ENCODE data around the gene PLCB3. TPM values are rescaled to one million over a fixed set of nuclear protein-coding genes. Genes with fewer than 3 reads are reported as not detected.

PLCB3 gene
- total and polyA plus RNA-seq, 2 of the 13 experiments (the other 11 are each of a cell fraction or from before 2014, with no cell fraction given) = 7.5 to 13.8 TPM

DNA sequence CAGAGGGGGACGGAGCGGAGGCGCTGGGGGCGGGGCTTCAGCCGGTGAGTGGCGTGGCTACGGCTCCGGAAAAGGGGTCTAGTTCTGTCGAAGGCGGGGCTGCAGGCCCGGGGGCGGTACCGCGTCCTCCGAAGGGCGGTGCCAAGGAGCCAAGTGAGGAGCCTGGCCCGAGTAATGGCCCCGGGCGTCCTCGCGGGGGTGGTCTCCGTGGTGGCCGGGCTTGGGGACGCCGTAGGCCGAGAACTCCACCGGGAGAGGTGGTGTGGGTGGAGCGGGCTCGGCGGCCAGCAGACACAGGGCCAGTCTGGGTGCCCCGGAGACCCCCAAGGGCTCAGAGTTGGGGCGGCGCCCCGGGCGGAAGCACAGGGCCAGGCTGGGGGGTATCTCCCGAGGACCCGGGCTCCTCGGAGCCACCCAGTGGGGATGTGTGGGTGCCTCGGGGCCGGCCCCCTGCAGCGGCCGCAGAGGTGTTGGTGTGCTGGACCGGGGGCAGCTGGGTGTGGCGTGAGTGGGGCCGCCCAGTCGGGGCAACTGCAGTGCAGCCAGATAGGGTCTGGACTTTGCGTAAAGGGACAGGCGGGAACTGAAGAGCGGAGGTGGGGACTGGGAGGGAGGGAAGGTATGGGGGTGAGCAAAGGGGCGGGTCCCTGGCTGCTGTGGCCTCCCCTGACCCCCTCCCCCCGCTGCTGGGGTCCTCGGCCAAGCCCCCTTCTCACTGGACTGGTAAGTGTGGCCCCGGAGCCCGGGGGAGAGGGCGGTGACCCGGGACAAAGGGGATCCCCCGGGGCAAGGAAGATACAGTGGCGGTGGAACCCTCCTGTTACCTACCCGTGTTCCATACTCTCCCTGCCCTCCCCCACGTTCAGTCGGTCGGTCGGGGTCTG, 9.6 kb upstream of the PLCB3 start (continued):
- TF ChIP-seq ZNF772 (CRISPR knock-in tag; IDR thresholded peaks at IDR 0.05) (0 out of 2 replicates have a peak, but pooled peaks have one; percentile 29), RNF2 (conservative IDR thresholded peaks at IDR 0.05; ENCODE audit: low read depth) (no peak), TFE3 (CRISPR knock-in tag; IDR thresholded peaks at IDR 0.05) (peak; percentile 37; the same call in 1 of the 2 replicates), POLR2AphosphoS5 (IDR thresholded peaks at IDR 0.05; ENCODE audit: low read depth, low read length) (peak; percentile 73; the same call in 1 of the 2 replicates), ZNF564 (CRISPR knock-in tag; IDR thresholded peaks at IDR 0.05) (0 out of 2 replicates have a peak, but pooled peaks have one; percentile 31), ZFP90 (CRISPR knock-in tag; IDR thresholded peaks at IDR 0.05; ENCODE audit: borderline replicate concordance) (no peak), HMG20B (CRISPR knock-in tag; conservative IDR thresholded peaks at IDR 0.05) (no peak), KDM5B (CRISPR knock-in tag; IDR thresholded peaks at IDR 0.05; ENCODE audit: borderline replicate concordance) (0 out of 2 replicates have a peak, but pooled peaks have one; percentile 4), KDM2A (CRISPR knock-in tag; IDR thresholded peaks at IDR 0.05; ENCODE audit: borderline replicate concordance, low read depth) (peak; percentile 64), ZBTB38 (CRISPR knock-in tag; IDR thresholded peaks at IDR 0.05) (0 out of 2 replicates have a peak, but pooled peaks have one; percentile 31), HDAC2 (CRISPR knock-in tag; IDR thresholded peaks at IDR 0.05) (no peak), ZNF570 (CRISPR knock-in tag; IDR thresholded peaks at IDR 0.05; ENCODE audit: borderline replicate concordance) (no peak)
- TF ChIP-seq, protein P1, sequence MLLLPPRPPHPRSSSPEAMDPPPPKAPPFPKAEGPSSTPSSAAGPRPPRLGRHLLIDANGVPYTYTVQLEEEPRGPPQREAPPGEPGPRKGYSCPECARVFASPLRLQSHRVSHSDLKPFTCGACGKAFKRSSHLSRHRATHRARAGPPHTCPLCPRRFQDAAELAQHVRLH (CRISPR knock-in tag; IDR thresholded peaks at IDR 0.05; ENCODE audit: borderline replicate concordance, low read depth) = 0 out of 2 replicates have a peak, but pooled peaks have one; percentile 26
- TF ChIP-seq, protein P2, sequence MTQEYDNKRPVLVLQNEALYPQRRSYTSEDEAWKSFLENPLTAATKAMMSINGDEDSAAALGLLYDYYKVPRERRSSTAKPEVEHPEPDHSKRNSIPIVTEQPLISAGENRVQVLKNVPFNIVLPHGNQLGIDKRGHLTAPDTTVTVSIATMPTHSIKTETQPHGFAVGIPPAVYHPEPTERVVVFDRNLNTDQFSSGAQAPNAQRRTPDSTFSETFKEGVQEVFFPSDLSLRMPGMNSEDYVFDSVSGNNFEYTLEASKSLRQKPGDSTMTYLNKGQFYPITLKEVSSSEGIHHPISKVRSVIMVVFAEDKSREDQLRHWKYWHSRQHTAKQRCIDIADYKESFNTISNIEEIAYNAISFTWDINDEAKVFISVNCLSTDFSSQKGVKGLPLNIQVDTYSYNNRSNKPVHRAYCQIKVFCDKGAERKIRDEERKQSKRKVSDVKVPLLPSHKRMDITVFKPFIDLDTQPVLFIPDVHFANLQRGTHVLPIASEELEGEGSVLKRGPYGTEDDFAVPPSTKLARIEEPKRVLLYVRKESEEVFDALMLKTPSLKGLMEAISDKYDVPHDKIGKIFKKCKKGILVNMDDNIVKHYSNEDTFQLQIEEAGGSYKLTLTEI (CRISPR knock-in tag; conservative IDR thresholded peaks at IDR 0.05) = no peak
- TF ChIP-seq, protein P3, sequence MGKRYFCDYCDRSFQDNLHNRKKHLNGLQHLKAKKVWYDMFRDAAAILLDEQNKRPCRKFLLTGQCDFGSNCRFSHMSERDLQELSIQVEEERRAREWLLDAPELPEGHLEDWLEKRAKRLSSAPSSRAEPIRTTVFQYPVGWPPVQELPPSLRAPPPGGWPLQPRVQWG (CRISPR knock-in tag; IDR thresholded peaks at IDR 0.05; ENCODE audit: borderline replicate concordance, low read depth) = no peak
- TF ChIP-seq, protein P4, sequence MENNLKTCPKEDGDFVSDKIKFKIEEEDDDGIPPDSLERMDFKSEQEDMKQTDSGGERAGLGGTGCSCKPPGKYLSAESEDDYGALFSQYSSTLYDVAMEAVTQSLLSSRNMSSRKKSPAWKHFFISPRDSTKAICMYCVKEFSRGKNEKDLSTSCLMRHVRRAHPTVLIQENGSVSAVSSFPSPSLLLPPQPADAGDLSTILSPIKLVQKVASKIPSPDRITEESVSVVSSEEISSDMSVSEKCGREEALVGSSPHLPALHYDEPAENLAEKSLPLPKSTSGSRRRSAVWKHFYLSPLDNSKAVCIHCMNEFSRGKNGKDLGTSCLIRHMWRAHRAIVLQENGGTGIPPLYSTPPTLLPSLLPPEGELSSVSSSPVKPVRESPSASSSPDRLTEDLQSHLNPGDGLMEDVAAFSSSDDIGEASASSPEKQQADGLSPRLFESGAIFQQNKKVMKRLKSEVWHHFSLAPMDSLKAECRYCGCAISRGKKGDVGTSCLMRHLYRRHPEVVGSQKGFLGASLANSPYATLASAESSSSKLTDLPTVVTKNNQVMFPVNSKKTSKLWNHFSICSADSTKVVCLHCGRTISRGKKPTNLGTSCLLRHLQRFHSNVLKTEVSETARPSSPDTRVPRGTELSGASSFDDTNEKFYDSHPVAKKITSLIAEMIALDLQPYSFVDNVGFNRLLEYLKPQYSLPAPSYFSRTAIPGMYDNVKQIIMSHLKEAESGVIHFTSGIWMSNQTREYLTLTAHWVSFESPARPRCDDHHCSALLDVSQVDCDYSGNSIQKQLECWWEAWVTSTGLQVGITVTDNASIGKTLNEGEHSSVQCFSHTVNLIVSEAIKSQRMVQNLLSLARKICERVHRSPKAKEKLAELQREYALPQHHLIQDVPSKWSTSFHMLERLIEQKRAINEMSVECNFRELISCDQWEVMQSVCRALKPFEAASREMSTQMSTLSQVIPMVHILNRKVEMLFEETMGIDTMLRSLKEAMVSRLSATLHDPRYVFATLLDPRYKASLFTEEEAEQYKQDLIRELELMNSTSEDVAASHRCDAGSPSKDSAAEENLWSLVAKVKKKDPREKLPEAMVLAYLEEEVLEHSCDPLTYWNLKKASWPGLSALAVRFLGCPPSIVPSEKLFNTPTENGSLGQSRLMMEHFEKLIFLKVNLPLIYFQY (CRISPR knock-in tag; IDR thresholded peaks at IDR 0.05; ENCODE audit: borderline replicate concordance) = no peak
- TF ChIP-seq, protein P5, sequence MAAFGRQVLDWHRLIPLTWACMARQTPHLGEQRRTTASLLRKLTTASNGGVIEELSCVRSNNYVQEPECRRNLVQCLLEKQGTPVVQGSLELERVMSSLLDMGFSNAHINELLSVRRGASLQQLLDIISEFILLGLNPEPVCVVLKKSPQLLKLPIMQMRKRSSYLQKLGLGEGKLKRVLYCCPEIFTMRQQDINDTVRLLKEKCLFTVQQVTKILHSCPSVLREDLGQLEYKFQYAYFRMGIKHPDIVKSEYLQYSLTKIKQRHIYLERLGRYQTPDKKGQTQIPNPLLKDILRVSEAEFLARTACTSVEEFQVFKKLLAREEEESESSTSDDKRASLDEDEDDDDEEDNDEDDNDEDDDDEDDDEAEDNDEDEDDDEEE (CRISPR knock-in tag; IDR thresholded peaks at IDR 0.05) = peak; percentile 41; the same call in 1 of the 2 replicates
